NCI-H345 (cell line): ENCODE results near the gene ADGRD2.

ENCODE experiments used
- DNase-seq: peaks from one replicate; lab custom pipeline; 2025; lab: John Stamatoyannopoulos, UW

The ADGRD2 gene

DNA sequence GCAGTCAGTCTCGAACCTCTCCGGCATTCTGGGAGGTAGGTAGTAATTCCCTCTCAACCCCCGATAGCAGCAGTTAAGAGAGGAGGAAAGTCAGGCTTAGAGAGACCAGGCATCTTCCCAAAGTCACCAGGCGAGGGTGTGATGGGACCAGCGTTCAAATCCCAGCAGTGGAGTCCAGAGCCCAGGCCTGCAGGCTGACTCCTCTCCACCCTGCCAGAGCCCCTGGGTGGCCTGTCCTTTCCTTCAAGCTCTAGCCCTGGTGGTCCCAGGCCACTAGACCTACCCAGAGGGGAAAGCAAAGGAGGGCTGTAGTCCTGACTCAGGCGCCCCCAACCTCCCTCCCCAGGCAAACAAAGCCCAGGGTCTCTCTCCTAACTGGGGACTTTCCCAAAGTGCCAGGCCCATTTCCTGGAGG, 61.2 kb downstream of the ADGRD2 start:
- DNase-seq = no peak

DNA sequence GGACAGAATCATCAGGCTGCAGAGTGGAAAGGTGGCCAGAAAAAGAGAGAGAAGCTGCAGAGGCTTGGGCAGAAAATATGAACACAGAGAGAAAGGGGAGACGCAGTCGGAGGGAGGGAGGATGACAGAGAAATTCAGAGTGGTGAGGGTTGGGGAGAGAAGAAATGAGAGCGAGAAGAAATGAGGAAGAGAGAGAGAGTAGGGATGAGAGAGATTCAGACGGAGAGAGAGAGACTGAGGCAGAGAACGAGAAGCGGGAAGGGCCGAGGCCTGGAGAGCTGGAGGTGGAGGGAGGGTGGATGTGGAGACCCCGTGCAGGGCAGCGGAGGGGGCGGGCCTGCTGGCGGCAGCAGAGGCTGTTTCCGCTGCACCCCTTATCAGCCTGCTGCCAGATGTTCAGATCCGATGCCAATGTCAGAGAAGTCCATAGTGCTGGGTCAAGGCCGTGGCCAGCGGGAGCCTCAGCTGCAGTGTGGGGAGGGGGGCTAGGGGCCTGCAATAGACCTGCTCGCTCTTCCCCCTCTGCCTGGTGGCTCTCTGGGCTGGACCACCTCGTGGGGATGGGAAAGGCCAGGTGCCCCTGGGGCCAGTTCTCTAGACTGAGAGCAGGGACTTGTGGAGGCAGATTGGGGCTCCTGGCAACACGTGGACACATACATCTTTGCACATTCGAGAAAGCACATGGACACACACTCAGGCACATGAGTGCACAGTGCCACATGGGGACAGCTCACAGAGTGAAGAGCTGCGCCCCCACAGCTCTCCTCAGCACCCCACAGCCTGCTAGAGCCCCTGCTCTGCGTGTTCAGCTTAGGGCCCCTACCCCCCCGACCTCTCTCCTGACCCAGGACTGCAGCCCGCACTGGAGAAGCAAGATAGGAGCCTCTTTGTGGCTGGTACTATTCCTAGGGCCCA, 61.9 kb downstream of the ADGRD2 start:
- DNase-seq = no peak

DNA sequence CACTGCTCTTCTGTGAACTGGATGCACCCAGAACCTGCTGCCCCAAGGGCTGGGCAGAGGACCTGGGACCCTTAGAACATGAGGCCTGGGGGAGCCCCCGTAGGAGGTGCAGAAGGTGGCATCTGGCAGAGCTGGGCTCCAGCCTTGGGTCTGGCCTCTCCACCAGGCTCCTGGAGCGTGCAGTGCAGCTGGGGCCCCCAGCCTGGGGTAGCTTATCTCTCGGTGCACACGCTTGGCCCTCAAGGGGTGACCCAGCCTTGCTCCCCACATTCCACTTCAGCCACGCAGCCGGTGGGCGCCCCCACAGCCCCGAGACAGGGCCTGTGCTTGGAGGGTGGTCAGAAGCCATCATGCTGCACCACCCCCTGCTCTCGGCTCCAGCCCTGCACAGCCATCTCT, 62.6 kb downstream of the ADGRD2 start:
- DNase-seq = no peak

DNA sequence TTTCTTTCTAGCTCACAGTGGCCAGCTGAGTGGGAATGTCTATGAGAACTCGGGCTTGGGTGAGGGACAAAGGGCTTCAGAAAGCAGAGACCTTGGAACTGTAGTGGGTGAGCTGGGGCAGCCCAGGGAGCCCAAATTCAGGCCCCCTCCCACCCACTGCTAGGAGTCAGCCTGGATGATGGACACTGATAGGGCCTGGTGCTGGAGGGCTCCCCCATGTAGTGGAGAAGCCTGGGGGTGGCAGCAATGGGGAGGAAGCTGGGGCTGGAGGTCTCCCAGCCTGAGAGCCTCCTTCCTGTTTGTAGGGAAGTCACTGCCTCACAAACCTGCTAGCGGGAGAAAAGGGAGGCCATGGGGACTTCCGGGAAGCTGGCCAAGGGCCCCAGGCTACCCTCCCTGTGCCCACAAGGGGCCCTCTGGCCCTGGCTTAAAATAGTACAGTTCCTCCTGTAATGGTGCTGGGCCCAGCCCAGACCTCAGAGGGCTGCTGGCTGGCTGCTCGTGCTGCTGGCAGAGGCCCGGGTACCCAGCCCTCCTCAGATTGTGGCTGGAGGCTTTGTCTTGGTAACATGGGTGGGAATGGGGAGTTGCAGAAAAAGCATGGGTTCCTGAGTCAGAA, 63.2 kb downstream of the ADGRD2 start:
- DNase-seq = no peak

DNA sequence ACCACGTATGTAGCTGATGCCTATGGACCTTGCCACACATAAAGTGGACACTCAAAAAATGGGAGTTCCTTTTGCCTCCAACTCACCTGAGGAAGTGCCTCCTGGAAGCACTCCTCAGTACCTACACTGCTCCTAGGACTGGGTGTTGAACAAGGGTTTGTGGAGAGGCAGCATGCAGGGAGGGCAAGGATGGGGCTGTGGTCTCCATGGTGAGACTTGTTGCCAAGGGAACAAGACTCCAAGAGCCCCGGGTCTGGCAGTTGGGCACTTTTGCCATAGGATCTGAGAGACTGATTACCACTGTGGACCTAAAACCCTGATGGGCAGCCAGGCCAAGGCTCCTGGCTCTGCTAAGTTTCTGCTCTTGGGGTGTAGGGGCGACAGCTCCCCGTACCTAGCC, 63.9 kb downstream of the ADGRD2 start:
- DNase-seq = no peak

DNA sequence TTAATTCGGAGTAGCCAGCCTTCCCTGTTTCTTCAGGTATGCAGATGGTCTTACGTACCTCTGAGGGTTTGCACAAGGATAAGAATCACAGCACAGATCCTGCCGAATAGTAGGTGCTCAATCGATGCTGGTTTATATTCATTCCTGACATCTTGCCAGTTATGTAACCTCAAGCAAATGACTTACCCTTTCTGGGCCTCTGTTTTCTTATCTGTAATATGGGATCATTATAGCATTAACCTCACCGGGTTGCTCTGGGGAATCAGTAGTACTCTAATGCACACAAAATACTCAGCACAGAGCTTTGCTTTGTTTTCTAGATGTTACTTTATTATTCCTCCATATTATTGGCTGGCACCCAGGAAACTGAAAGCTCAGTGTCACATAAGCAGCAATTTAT, 64.6 kb downstream of the ADGRD2 start:
- no peak for DNase-seq

DNA sequence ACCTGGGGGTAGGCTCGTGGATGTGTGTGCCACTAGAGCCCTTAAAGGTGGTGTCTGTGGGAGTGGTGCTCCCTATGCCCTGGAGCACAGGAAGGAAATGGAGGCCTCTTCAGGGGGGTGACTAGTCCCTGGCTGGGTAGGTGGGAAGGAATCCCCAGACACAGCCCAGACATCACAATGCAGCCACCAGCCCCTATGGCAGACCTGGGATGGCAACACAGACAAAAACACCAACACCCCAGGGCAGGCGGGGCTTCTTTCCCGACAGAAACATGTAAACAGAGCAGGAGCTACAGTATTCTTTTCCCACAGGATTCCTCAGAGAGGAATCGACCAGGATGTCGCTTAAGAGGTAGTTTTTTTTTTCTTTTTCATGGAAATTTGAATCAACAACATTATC, 67.3 kb downstream of the ADGRD2 start:
- DNase-seq = no peak

DNA sequence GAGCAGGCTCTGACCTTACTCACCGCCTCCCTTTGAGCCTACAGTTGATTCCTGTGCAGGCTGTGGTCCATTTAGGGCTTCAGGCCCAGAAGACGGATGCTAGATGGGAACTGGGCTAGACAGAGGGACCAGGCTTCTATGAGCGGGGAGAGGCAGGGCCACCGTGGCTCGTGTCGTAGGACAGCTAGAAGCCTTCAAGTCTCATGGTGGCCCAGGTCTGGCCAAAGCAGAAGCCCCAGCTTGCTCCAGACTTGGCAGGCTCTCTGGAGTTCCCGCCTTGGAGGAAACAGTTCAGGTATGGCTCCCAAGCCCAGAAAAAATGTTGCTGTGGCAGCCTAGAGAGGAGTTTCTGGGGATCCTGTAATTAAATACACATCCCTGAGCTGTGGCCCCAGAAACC, 67.9 kb downstream of the ADGRD2 start:
- DNase-seq = no peak

DNA sequence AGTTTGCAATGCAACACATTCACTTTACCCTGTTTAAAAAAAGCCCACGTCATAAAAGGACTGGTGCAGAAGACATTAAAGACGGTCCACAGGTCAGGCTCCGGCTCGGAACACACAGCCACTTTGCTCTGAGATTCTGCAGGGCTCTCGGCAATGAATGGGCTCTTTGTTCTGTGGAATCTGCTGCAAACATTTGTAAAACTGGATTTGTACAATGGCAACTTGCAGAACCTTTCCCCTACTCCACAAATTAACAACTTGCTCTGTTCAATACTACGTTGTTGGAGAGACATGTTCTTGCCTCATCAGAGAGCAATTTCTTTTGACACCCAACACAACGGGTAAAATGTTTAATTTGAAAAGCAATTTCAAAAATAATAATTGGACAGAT, 70.0 kb downstream of the ADGRD2 start:
- DNase-seq = no peak

DNA sequence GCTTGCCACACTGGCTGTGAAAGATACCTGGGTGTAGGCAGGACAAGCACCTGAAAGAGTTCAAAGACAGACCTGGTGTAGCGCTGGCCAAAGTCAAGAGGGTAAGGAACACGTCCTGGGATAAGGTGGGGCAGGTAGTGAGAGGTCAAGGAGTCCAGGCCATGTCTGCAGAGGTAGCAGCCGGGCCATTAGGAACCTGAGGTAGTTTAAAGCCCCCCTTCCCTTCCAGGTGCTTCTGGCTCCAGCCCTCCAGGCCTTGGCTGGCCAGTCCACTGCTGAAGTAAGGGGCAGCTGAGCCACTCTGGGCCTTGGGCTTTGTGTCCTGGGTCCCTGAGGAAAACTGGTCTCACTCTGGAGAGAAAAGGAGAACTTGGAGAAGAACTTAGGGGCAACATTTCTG, 70.9 kb downstream of the ADGRD2 start:
- no peak for DNase-seq

DNA sequence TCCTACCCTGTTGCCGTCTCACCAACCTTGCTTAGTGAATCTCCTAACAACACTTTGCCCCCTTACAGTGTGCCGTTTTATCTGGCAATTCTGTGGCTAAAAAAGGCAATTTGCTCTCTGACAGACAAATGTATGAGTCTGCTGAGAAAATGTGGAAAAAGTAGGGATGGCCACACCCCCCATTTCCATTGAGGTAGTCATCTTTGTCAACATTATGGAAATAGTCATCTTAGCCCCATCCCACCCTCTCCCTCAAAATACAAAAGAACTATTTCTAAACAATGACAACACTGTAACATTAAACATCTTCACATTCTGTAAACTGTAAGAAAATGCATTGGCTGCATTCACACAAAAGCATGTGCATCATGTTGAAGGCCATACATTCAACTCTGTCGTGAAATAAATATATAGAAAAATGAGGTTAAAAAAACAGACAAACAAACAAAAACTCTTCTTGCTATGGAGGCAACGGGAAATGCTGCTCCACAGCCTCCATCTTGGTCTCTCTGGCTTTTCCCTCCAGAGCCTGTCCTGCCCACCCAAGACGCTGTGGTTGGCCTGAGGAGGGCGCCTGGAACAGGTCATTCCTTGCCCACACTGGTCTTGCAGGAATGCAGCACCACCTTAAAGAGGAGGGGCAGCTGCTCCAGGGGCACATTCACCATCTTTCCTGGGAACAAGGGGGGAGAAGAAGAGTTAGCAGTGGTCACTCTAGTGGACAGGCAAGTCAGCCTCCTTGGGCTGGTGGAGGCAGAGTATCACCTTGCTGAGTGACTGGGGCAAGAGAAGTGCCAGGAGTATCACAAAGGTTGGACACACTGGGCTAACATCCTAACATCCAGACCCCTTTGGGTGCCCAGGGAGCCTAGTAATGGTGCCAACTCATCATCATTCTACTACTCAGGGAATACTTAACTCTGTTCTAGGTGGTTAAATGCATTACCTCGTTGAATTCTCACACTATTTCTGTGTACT, 72.2 kb downstream of the ADGRD2 start:
- no peak for DNase-seq

DNA sequence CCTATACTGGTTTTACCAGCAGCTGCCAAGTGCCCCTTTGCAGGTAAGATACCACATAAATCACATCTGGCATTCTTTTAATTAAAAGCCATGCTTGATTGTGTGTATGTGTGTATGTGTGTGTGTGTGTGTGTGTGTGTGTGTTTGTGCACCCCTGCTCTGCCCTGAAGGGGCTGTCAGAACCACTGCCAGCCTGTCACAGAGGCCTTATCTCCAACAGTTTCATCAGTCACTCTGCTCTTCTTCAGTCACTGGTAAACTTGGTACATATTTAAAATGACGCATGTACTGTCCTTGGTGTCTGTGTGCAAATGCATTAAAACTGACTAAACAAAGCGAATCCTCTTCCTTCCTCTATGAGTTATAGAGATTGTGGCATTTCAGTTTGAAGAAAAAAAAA, 75.9 kb downstream of the ADGRD2 start:
- no peak for DNase-seq

DNA sequence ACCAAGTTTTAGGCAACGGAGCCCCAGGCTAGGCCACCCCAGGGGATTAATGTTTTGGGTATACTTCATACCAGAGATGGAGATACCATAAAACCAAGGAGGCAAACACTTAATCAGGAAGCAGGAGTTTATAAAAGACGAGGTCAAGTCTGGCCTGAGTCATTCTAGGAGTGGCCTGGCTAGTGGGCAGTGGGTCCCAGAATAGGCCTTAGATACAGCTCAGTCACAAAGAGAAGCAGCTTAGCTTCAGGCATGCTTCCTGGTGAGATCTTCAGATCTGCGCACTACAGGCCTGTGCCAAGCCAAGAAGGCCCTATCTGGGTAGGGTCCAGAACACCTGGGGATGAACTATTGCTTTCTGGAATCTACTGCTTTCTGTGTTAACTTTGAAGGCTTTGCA, 77.5 kb downstream of the ADGRD2 start:
- DNase-seq = no peak
